IPS-18c (cell line): ENCODE data around the gene TAF3.

Source experiments
- H3K4me3 ChIP-seq: 2 replicates; pipeline ENCODE4 v1.7.0; 2013; ENCODE audit warnings: low read depth, mild to moderate bottlenecking, low read length, moderate library complexity; ENCODE audit not compliant: insufficient read depth
- H3K9me3 ChIP-seq: one replicate; pipeline ENCODE4 v1.6.1; 2013; ENCODE audit warnings: mild to moderate bottlenecking, low read length, moderate library complexity; ENCODE audit not compliant: control insufficient read depth, insufficient read depth

TAF3 gene

DNA sequence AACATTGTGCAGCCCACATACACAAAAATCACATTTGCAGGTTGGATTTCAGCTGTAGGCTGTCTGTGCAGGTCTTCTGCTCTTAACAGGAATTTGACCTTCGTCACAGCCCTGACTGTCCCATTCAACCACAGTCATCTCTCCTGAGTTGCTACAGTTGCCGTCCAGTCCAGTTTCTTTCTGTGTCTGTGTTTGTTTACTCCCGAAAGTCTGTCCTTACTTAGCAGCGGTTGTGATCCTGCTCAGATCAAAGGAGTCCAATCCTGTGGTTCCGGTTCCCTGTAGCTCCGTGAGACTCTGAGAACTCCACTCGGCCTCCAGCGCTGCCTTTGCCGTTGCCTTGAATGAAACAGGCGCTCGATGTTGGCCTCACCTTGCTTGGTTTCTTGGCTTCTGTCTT is 124.6 kb downstream of the TAF3 start:
- no peaks in the 10 kb centered on the region for H3K9me3 ChIP-seq

GRCh38 chr10:7944215-7944480 is 125.8 kb downstream of the TAF3 start:
- Histone ChIP-seq H3K9me3 (peaks cover 2% of the 10 kb centered on the region), H3K4me3 (no peak overlapping the region)

More for the DNA sequence above, 124.6 kb downstream of the TAF3 start:
- H3K4me3 ChIP-seq, result no peak overlapping the region

- H3K9me3 ChIP-seq, result peaks cover 2% of the 10 kb centered on the region
- no peak overlapping the region for H3K4me3 ChIP-seq
These were observed 126.2 kb downstream of the TAF3 start for GRCh38 chr10:7944537-7944936.

GRCh38 chr10:7945034-7945433 is 126.7 kb downstream of the TAF3 start:
- H3K4me3 ChIP-seq, result no peak overlapping the region
- peaks cover 2% of the 10 kb centered on the region for H3K9me3 ChIP-seq

DNA sequence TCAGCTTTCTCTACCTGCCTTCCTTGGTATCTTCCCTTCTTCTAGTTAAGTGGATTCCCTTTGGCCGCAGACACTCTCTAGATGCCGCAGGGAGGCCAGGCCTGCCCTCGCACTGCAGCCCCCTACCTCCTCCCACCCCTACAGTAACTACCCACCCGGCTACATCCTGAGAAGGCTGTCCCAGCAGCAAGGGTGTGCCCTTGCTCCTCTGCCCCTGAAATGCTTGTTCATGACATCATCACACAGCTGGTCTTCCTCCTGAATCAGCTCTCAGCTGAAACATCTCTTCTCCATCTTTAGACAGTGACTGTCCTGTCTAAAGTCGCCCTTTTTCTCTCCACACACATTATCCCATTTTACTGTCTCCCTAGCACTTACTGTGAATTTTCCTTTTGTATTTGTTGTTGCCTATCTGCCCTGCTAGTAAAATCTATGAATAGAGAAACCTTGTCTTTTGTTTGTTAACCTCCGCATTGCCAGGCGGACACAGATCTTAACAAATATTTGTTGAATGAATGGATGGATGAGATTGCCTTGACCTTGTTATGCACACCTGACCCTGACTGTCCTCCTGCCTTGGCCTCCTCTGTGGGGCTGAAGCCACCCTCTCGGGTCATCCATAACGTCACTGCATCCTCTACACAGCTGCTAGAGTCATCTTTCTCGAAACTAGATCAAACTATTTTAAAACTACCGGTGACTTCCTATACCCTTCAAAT is 127.3 kb downstream of the TAF3 start:
- Histone ChIP-seq H3K4me3 (no peak overlapping the region), H3K9me3 (peaks cover 2% of the 10 kb centered on the region)

DNA sequence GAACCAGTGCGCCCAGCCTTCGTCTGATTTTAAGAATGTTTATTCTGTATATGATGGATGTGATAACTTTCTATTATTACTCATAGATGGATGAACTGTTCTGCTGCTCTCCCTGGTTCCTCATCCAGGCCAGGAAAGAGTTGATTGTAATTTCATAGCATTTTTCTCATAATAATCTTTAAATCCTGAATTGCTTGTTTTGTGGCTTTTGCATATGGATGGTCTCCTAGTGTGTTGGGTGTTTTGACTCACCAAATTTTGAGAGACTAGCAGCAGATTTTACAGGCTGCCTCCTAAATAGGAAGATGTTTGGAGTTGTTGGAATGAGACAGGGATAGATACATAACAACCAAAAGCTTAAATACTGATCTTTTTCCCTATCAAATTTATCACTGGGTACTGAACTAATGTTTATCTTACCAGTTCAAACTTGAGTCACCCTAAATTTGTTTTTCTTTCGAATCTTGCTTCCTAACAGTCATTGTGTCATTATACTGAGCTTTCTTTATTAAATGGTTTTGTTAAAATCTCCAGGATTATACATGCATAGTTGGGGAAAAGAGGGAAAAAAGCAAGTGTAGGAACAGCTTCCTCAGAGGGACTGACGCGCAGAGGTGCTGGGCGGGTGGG is 130.2 kb downstream of the TAF3 start:
- Histone ChIP-seq H3K9me3 (peaks cover 2% of the 10 kb centered on the region), H3K4me3 (no peak overlapping the region)

DNA sequence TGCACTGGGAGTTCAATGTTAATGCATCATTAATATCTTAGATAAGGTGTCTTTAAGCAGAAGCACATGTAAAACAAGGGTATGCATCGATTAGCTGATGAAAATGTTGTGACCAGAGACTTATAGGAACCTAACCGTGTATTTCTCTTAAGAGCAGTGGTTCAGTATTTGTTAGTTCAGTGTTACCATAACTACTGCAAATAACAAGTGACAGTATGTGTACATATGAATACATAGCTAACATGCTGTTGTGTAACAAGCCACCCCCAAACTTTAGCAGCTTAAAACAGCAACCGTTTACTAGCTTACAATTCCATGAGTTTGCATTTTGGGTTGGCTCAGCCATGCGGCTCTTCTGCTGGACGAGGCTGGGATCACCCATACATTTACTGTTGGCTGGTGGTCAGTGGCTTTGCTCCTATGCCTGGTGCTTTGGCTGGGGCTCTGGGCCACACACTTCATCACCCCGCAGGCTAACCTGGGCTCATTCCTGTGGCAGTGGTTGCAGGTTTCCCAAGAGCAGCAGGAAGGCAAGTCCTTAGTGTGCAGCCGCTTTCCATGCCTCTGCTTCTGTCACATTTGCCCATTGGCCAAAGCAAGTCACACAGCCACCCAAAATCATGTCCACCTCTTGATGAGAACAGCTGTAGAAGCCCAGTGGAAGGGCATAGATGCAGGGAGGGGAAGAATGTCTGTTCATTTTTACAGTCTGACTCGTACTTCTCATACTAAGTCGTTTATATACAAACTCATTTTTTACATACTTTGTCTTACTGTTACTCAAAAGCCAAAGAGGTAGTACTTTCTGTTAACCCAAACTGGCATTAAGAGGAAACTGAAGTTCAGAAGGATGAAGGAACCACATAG is 132.9 kb downstream of the TAF3 start:
- Histone ChIP-seq H3K9me3 (peaks cover 2% of the 10 kb centered on the region), H3K4me3 (no peak overlapping the region)

GRCh38 chr10:7952266-7952665 is 134.0 kb downstream of the TAF3 start:
- Histone ChIP-seq H3K4me3 (no peak overlapping the region), H3K9me3 (peaks cover 2% of the 10 kb centered on the region)

- Histone ChIP-seq H3K9me3 (no peaks in the 10 kb centered on the region), H3K4me3 (no peak overlapping the region)
These were observed 135.1 kb downstream of the TAF3 start for GRCh38 chr10:7953447-7953846.

- no peaks in the 10 kb centered on the region for H3K9me3 ChIP-seq
- H3K4me3 ChIP-seq, result no peak overlapping the region
These were observed 137.1 kb downstream of the TAF3 start for GRCh38 chr10:7955446-7955845.

DNA sequence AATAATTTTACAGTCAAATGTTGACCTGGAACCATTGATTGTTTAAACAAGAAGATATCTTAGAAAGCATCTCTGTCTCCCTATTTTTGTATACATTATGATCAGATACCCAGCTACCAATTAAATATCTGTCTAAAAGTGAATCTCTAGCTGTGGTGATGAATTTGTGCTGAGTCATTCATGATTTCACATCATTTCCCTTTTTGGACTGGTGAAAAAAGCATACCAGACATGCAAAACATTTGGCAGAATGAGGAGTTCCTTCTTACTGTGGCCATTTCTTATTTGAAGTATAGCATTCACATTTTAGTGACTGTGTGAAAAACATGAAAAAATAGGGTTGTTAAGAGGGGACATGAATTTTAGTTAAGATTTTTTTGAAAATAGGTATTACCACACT is 138.2 kb downstream of the TAF3 start:
- Histone ChIP-seq H3K4me3 (no peak overlapping the region), H3K9me3 (no peaks in the 10 kb centered on the region)

GRCh38 chr10:7957591-7957990 is 139.3 kb downstream of the TAF3 start:
- Histone ChIP-seq H3K9me3 (no peaks in the 10 kb centered on the region), H3K4me3 (no peak overlapping the region)

DNA sequence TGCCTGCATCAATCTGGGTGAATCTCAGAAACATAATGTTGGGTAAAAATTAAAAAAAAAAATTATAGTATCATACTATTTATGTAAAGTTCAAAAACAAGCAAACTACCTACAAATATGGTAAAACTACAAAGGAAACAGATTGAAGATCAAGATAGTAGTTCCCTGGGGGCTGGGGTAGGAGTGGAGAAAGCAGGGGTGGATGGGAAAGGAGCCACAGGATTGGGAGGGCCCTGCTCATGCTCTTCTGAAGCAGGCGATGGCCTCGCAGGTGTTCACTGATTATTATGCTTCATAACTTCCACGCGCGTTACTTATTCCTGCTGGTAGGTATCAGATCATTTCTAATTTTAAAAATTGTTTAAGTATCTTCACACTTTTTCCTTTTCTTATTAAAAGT is 140.1 kb downstream of the TAF3 start:
- H3K4me3 ChIP-seq, result no peak overlapping the region
- H3K9me3 ChIP-seq, result no peaks in the 10 kb centered on the region

GRCh38 chr10:7960108-7960507 is 141.8 kb downstream of the TAF3 start:
- Histone ChIP-seq H3K9me3 (no peaks in the 10 kb centered on the region), H3K4me3 (no peak overlapping the region)

GRCh38 chr10:7962592-7962991 is 144.3 kb downstream of the TAF3 start:
- Histone ChIP-seq H3K9me3 (no peaks in the 10 kb centered on the region), H3K4me3 (no peak overlapping the region)

DNA sequence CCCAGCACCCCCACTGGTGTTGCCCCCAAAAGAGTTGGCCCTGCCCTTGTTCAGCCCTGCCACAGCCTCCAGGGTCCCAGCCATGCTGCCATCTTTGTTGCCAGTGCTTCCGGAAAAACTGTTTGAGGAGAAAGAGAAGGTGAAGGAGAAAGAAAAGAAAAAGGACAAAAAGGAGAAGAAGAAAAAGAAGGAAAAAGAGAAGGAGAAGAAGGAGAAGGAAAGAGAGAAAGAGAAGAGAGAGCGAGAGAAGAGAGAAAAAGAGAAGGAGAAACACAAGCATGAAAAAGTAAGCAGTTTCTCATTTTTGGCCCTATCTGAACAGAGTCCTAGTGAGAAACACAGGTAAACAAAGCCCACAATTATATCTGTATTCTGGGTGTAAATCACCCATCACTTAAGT is 147.2 kb downstream of the TAF3 start:
- H3K9me3 ChIP-seq, result no peaks in the 10 kb centered on the region
- no peak overlapping the region for H3K4me3 ChIP-seq

- H3K4me3 ChIP-seq, result no peak overlapping the region
- H3K9me3 ChIP-seq, result no peaks in the 10 kb centered on the region
These were observed 148.7 kb downstream of the TAF3 start for GRCh38 chr10:7967035-7967434.

DNA sequence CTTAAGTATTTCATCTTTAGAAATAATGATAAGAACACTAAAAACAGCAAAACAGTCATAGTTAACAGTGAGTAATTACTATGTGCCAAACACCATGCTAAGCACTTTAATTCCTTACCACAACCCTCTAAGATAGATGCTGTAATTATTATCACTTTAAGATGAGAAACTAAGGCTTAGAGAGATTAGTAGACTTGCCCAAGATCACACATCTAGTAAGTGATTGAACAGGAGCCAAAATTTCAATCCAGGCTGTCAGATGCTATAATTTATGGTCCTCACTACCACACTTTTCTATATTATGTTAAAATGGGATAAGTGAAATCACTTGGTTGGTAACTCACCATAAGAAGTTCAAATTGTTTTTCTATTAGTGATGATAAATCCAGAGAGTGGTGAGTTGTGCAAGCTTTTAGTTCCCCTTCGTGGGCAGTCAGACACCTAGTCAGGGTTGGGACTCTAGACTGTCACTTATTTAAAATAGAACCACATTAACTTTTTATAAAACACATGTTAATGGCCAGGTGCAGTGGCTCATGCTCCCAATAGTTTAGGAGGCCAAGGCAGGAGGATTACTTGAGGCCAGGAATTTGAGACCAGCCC is 150.3 kb downstream of the TAF3 start:
- Histone ChIP-seq H3K4me3 (no peak overlapping the region), H3K9me3 (no peaks in the 10 kb centered on the region)
